GM12878 (cell line): ENCODE measurements around the gene ADGRD2. TPM values are rescaled to one million over a fixed set of nuclear protein-coding genes. Genes with fewer than 3 reads are reported as not detected.

Experiments used
- ATAC-seq: fragments of 200-7000 bp; cut with Tn5 transposase; 3 replicates; pipeline ENCODE4 v1.9.1; 2020; ENCODE audit warnings: mild to moderate bottlenecking, moderate library complexity
- BruUV-seq: library from RNA; stranded (reverse); fragments of 400-500 nt; replicated peaks from 2 replicates; lab custom pipeline; 2021; lab: Mats Ljungman, UMichigan
- CTCF ChIA-PET: fragments of 300-600 bp; sonication (Branson Sonifier 250); formaldehyde crosslinking; extraction: SDS; loops from one replicate; lab custom pipeline; 2021; ENCODE audit warnings: inconsistent platforms; lab: Yijun Ruan, JAX
- POLR2A ChIA-PET: fragments of 350-600 bp; formaldehyde crosslinking; extraction: SDS; loops from one replicate; lab custom pipeline; 2021; ENCODE audit warnings: inconsistent platforms; lab: Charles Lee
- RAD21 ChIA-PET: fragments of 300-600 bp; sonication (Branson Sonifier 250); formaldehyde crosslinking; loops from one replicate; lab custom pipeline; 2023; ENCODE audit warnings: antibody characterized with exemption; ENCODE audit not compliant: unreplicated experiment; lab: Charles Lee
- SMC1A ChIA-PET: fragments of 300-600 bp; sonication (Branson Sonifier 250); formaldehyde crosslinking; loops from one replicate; lab custom pipeline; 2023; ENCODE audit not compliant: unreplicated experiment, uncharacterized antibody; lab: Charles Lee
- DNase-seq: peaks from one replicate; pipeline ENCODE4 v3.0.0-alpha.2; 2011; ENCODE audit warnings: low read depth, low spot score
- FAIRE-seq: peaks from 3 replicates; lab custom pipeline; 2011; peaks lifted over from hg19 to GRCh38; lab: Jason Lieb, UNC
- H2AFZ ChIP-seq: 2 replicates; pipeline ENCODE4 v1.6.0; 2011; ENCODE audit warnings: low read depth, low read length, control low read depth; ENCODE audit not compliant: control insufficient read depth
- H3K27ac ChIP-seq: 2 replicates; pipeline ENCODE4 v1.5.1; 2011; ENCODE audit warnings: control low read depth; ENCODE audit not compliant: control insufficient read depth, insufficient read depth
- H3K27me3 ChIP-seq, 2 experiments: replicated peaks in 1 of 2; 2 replicates each; pipeline versions ENCODE4 v1.6.0 to v1.6.1; 2011; ENCODE audit warnings: low read length in 1 of 2; ENCODE audit not compliant: control insufficient read depth in 2 of 2, insufficient read depth in 2 of 2
- H3K36me3 ChIP-seq, 2 experiments: 2 replicates each; pipeline ENCODE4 v1.5.1; 2011; ENCODE audit warnings: low read length in 1 of 2; ENCODE audit not compliant: control insufficient read depth in 2 of 2, insufficient read depth in 2 of 2
- H3K4me1 ChIP-seq: 2 replicates; pipeline ENCODE4 v1.6.1; 2011; ENCODE audit warnings: mild to moderate bottlenecking, low read length, moderate library complexity, mixed read lengths; ENCODE audit not compliant: control insufficient read depth, insufficient read depth
- H3K4me2 ChIP-seq: 2 replicates; pipeline ENCODE4 v1.6.0; 2011; ENCODE audit warnings: control low read depth; ENCODE audit not compliant: control insufficient read depth, insufficient read depth
- H3K4me3 ChIP-seq: fragments of 200-600 bp; sonication (generic); 2 replicates; pipeline ENCODE4 v1.5.1; 2016
- H3K79me2 ChIP-seq: 2 replicates; pipeline ENCODE4 v1.6.0; 2011; ENCODE audit warnings: low read length; ENCODE audit not compliant: control insufficient read depth, insufficient read depth
- H3K9ac ChIP-seq: 2 replicates; pipeline ENCODE4 v1.8.0; 2011; ENCODE audit warnings: low read length, control low read depth, mixed read lengths; ENCODE audit not compliant: control insufficient read depth, insufficient read depth
- H3K9me3 ChIP-seq: replicated peaks from 3 replicates; pipeline ENCODE4 v1.5.1; 2011; ENCODE audit warnings: mild to moderate bottlenecking, low read length; ENCODE audit not compliant: control insufficient read depth, insufficient read depth
- H4K20me1 ChIP-seq: 2 replicates; pipeline ENCODE4 v1.6.0; 2011; ENCODE audit not compliant: control insufficient read depth, insufficient read depth
- CREM ChIP-seq: IDR thresholded peaks from 2 replicates; pipeline ENCODE4 v1.6.1; 2014; ENCODE audit warnings: antibody characterized with exemption, low read depth
- HDGF ChIP-seq: fragments of 450-650 bp; IDR thresholded peaks from 2 replicates; pipeline ENCODE4 v1.6.1; 2016; ENCODE audit warnings: antibody characterized with exemption
- STAT1 ChIP-seq: fragments of 450-650 bp; conservative IDR thresholded peaks from 2 replicates; pipeline ENCODE4 v1.6.1; 2014; ENCODE audit warnings: antibody characterized with exemption, mild to moderate bottlenecking
- ZBTB4 ChIP-seq: fragments of 450-650 bp; formaldehyde crosslinking; IDR thresholded peaks from 2 replicates; pipeline ENCODE4 v1.4.0; 2022; ENCODE audit warnings: mild to moderate bottlenecking, moderate library complexity
- WGBS: methylation state at CpG from one replicate; pipeline ENCODE4 v1.1.6; 2016; ENCODE audit warnings: low lambda C conversion rate; ENCODE audit not compliant: insufficient replicate concordance, insufficient coverage; ENCODE audit errors: missing lambda C conversion rate; 5-methylcytosine and 5-hydroxymethylcytosine counted together
- in situ Hi-C: fragments of 300-500 bp; cut with MboI; formaldehyde crosslinking; loops from 9 replicates; pipeline ENCODE4 v1.14.3; 2018; ENCODE audit warnings: mixed read lengths
- intact Hi-C: fragments of 100-400 bp; cut with micrococcal nuclease; formaldehyde crosslinking; loops from one replicate; pipeline ENCODE4 v1.14.2; 2022; ENCODE audit not compliant: unreplicated experiment
- polyA plus RNA-seq, 11 experiments: library from polyadenylated mRNA; depleted of rRNA in 4 of 11; unstranded in 6 of 11; stranded (reverse) in 5 of 11; fragments of >200 nt; fragmentation: Nextera tagmentation in 4 of 11; fragmentation: Illumina TruSeq in 1 of 11; extraction: Ambion mirVana in 4 of 11; extraction: Trizol in 1 of 11; gene quantifications; 1 replicate in 1 of 11; 2 replicates in 10 of 11; pipeline versions ENCODE4 v1.2.1 to v1.2.3, GENCODE V29; 2011 to 2016; ENCODE audit warnings: inconsistent platforms in 2 of 11, missing spikeins in 2 of 11, low read depth in 1 of 11
- total RNA-seq, 4 experiments: library from RNA; depleted of rRNA in 3 of 4; stranded (reverse); fragments of >200 nt in 3 of 4; fragmentation: Illumina TruSeq in 1 of 4; extraction: Trizol in 1 of 4; gene quantifications; 2 replicates each; pipeline versions ENCODE4 v1.2.1 to v1.2.3, GENCODE V29; 2013 to 2021

The ADGRD2 gene
- total and polyA plus RNA-seq, 10 of the 15 experiments (the other 5 are each of a cell fraction or from before 2014, with no cell fraction given): not detected

DNA sequence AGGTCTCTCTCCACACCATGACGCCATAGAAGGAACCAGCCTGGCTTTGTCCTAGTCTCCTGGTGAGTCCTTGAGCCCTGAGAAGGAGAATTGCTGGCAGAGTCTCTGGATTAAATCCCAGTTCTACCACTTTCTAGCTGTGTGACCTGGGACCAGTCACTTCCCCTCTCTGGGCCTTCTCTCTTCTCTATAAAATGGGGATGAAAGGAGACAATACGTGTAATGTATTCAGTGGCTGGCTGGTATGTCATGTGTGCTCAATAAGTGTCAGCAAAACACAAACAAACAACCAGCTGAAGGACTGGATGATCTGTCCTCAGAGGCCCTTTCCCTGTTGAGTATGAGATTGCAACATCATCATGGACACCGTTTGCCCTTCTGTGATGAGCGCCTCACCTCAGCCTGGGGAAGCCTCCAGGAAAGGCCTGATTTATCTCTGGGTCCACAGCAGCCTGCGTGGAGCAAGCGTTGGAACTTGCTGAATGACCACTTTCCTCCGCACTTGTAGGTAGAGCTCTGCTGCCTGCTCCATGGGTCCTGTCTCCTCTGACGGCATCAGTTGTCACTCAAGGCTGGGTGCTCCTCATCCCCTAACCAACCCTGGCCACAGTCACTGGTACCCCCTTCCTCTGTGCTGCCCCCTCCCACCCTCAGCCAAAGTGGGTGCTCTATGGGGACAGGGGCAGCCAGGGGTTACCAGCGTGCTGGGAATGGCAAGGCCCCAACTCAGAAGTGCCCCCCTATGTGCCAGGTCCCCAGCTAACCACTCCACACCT, 60.6 kb downstream of the ADGRD2 start:
- intact Hi-C loops: no loop called here
- ATAC-seq (no peak), FAIRE-seq (no peak), DNase-seq (no peak)
- ChIA-PET RAD21 (no interaction called here), SMC1A (no interaction called here), CTCF (no interaction called here), POLR2A (no interaction called here)
- Histone ChIP-seq H3K4me1 (no peaks in the 10 kb centered on the region), H2AFZ (no peak overlapping the region), H3K36me3 (no peaks in the 10 kb centered on the region), H3K79me2 (no peaks in the 10 kb centered on the region), H3K4me2 (no peak overlapping the region), H4K20me1 (no peaks in the 10 kb centered on the region), H3K27ac (no peak overlapping the region), H3K9me3 (no peaks in the 10 kb centered on the region), H3K4me3 (no peak overlapping the region), H3K27me3 (no peaks in the 10 kb centered on the region), H3K9ac (no peak overlapping the region)
- 50% methylated on average over 9 of the region's 9 CpGs for WGBS
- TF ChIP-seq ZBTB4 (CRISPR knock-in tag) (no peak), HDGF (no peak), CREM (no peak), STAT1 (no peak)
- in situ Hi-C loops: no loop called here
- no TSS peak for BruUV-seq
